Left lung (tissue), 10 donors: ENCODE measurements around the gene STK24. TPM values are rescaled to one million over a fixed set of nuclear protein-coding genes. Genes with fewer than 3 reads are reported as not detected.

ENCODE experiments used
- ATAC-seq: fragments of 200-7000 bp; cut with Tn5 transposase; one replicate; pipeline ENCODE4 v1.9.1; 2020; ENCODE audit warnings: moderate library complexity
- DNase-seq, 4 donors: peaks; one replicate each; pipeline ENCODE4 v3.0.0-alpha.2; 2013 to 2020
- H3K27ac ChIP-seq, 2 donors: fragments of 200-600 bp; sonication (generic) in 1 of 2; one replicate each; pipeline versions ENCODE4 v1.5.0 to v1.8.0; 2020 to 2021
- H3K27me3 ChIP-seq, 2 donors: fragments of 200-600 bp; sonication (generic) in 1 of 2; one replicate each; pipeline versions ENCODE4 v1.5.0 to v1.8.0; 2020 to 2021
- H3K36me3 ChIP-seq, 2 donors: fragments of 200-600 bp; sonication (generic) in 1 of 2; one replicate each; pipeline versions ENCODE4 v1.5.0 to v1.8.0; 2020 to 2021
- H3K4me1 ChIP-seq, 2 donors: fragments of 200-600 bp; one replicate each; pipeline ENCODE4 v1.8.0; 2021
- H3K4me3 ChIP-seq, 2 donors: fragments of 200-600 bp; sonication (generic) in 1 of 2; one replicate each; pipeline versions ENCODE4 v1.5.0 to v1.8.0; 2020 to 2021; ENCODE audit warnings: mild to moderate bottlenecking in 1 of 2
- H3K9me3 ChIP-seq, 2 donors: fragments of 200-600 bp; sonication (generic) in 1 of 2; one replicate each; pipeline versions ENCODE4 v1.5.0 to v1.8.0; 2020 to 2021
- intact Hi-C, 2 donors: fragments of 100-400 bp; cut with DNase I; formaldehyde crosslinking; loops; one replicate each; pipeline versions ENCODE4 v1.11.2 to v1.14.2; 2022
- polyA plus RNA-seq, 6 donors: library from polyadenylated mRNA; unstranded; fragments of 120-200 nt; gene quantifications; one replicate each; pipeline ENCODE4 v1.2.1, GENCODE V29; 2013; ENCODE audit not compliant: insufficient read length in 6 of 6
- total RNA-seq, 2 donors: library from RNA; stranded (reverse); fragmentation: NEBNext Ultra II Directional; extraction: Animal tissue kit (Norgen Biotek cat#: 25700); gene quantifications; one replicate each; pipeline ENCODE4 v1.2.1, GENCODE V29; 2021
- TF ChIP-seq, protein P1 (sequence below), 2 donors: fragments of 200-600 bp; sonication (generic) in 1 of 2; IDR thresholded peaks; one replicate each; pipeline versions ENCODE4 v1.5.0 to v1.8.0; 2021; ENCODE audit warnings: antibody characterized with exemption in 2 of 2
- donor health status: DM: no; HTN: yes; CAD: no.
- donor health status: DM: no; HTN: no; CAD: no.

STK24 gene
- total and polyA plus RNA-seq, 8 donors, result 65.6 to 84.0 (median 75.0) TPM

DNA sequence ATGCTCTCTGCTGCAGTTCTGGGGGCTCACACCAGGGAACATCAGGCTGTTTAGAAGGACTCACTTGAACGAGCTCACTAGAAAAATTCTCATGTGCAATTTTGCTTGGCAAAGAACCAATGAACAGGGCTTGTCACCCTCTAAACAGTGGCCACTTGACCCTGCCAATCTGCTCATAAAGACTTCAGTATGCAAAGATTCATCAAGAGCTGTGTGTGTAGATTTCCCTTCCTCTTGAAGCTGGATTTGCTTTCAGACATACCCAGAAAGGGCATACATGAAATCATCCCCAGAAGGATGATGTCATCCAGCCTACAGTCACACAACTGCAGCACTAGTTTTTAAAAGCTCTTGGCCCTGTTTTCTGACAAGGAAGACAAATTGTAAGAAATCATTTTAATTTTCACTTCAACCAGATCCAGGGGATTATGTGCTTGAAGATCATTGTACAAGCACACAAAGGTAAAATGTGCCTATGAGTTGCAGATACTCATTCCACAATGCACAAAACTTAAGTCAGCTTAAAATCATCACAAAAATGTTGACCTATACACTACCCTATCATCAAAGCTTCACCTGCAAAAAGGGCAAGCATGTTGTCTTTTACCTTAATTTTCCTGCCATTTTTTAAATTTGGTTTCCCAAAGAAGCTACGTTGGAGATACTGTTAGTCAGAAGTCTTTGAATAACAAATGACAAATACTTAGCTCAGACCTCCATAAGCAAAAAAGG is 5.2 kb upstream of the STK24 start:
- no peaks in the 10 kb centered on the region for H3K9me3 ChIP-seq
- H3K27ac ChIP-seq, result no peak overlapping the region
- no peak overlapping the region for H3K4me3 ChIP-seq
- DNase-seq, result peak in 1 of 4 donors; percentile 48
- no peaks in the 10 kb centered on the region for H3K36me3 ChIP-seq
- TF ChIP-seq, protein P1, sequence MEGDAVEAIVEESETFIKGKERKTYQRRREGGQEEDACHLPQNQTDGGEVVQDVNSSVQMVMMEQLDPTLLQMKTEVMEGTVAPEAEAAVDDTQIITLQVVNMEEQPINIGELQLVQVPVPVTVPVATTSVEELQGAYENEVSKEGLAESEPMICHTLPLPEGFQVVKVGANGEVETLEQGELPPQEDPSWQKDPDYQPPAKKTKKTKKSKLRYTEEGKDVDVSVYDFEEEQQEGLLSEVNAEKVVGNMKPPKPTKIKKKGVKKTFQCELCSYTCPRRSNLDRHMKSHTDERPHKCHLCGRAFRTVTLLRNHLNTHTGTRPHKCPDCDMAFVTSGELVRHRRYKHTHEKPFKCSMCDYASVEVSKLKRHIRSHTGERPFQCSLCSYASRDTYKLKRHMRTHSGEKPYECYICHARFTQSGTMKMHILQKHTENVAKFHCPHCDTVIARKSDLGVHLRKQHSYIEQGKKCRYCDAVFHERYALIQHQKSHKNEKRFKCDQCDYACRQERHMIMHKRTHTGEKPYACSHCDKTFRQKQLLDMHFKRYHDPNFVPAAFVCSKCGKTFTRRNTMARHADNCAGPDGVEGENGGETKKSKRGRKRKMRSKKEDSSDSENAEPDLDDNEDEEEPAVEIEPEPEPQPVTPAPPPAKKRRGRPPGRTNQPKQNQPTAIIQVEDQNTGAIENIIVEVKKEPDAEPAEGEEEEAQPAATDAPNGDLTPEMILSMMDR (IDR thresholded peaks at IDR 0.05), result no peak
- no peaks in the 10 kb centered on the region for H3K27me3 ChIP-seq
- peaks cover 9 to 19% of the 10 kb centered on the region in 2 donors for H3K4me1 ChIP-seq
- peak; percentile 55 for ATAC-seq
- intact Hi-C loops, result no loop called here

- no peaks in the 10 kb centered on the region for H3K27me3 ChIP-seq
- DNase-seq, result no peak
- H3K27ac ChIP-seq, result no peak overlapping the region
- no peaks in the 10 kb centered on the region for H3K9me3 ChIP-seq
- intact Hi-C loops, result no loop called here
- no peak for ATAC-seq
- peaks cover 9 to 19% of the 10 kb centered on the region in 2 donors for H3K4me1 ChIP-seq
- no peaks in the 10 kb centered on the region for H3K36me3 ChIP-seq
- no peak overlapping the region for H3K4me3 ChIP-seq
- TF ChIP-seq, protein P1 (IDR thresholded peaks at IDR 0.05), result no peak
These were observed 4.5 kb upstream of the STK24 start for GRCh38 chr13:98581381-98581780.

- intact Hi-C loops, result no loop called here
- H3K4me3 ChIP-seq, result no peak overlapping the region
- no peaks in the 10 kb centered on the region for H3K9me3 ChIP-seq
- H3K27me3 ChIP-seq, result no peaks in the 10 kb centered on the region
- H3K36me3 ChIP-seq, result no peaks in the 10 kb centered on the region
- no peak overlapping the region for H3K27ac ChIP-seq
- peaks cover 9 to 21% of the 10 kb centered on the region in 2 donors for H3K4me1 ChIP-seq
- TF ChIP-seq, protein P1 (IDR thresholded peaks at IDR 0.05), result no peak
- ATAC-seq, result no peak
- DNase-seq, result no peak
These were observed 3.5 kb upstream of the STK24 start for GRCh38 chr13:98580420-98580819.

- Histone ChIP-seq H3K4me1 (peaks cover 18 to 47% of the 10 kb centered on the region in 2 donors), H3K9me3 (no peaks in the 10 kb centered on the region), H3K4me3 (peak overlapping the region; percentile 35 to 47), H3K36me3 (no peaks in the 10 kb centered on the region), H3K27me3 (no peaks in the 10 kb centered on the region), H3K27ac (peak overlapping the region; percentile 86 to 95)
- ATAC-seq, result peak; percentile 6
- TF ChIP-seq, protein P1 (IDR thresholded peaks at IDR 0.05), result no peak
- intact Hi-C loops, result loop anchor here in 1 of 2 donors (10.0 kb wide), 1 partner anchor 103 kb away; no protein-coding TSS in a partner anchor
- DNase-seq, result no peak
These were observed 954 bp upstream of the STK24 start for GRCh38 chr13:98577836-98578285.

- ATAC-seq, result peak; percentile 69
- TF ChIP-seq, protein P1 (IDR thresholded peaks at IDR 0.05), result no peak
These were observed 534 bp downstream of the STK24 start for GRCh38 chr13:98576200-98576945.

More at GRCh38 chr13:98576200-98576945, 534 bp downstream of the STK24 start:
- H3K4me3 ChIP-seq, result peak overlapping the region; percentile 89 to 90
- DNase-seq, result peak; percentile 44 to 90 (median 56)
- H3K27me3 ChIP-seq, result no peaks in the 10 kb centered on the region
- H3K36me3 ChIP-seq, result no peaks in the 10 kb centered on the region
- H3K27ac ChIP-seq, result peak overlapping the region; percentile 91 to 92
- intact Hi-C loops, result loop anchor here in 1 of 2 donors (10.0 kb wide), 1 partner anchor 102 kb away; no protein-coding TSS in a partner anchor
- peaks cover 29 to 56% of the 10 kb centered on the region in 2 donors for H3K4me1 ChIP-seq
- no peaks in the 10 kb centered on the region for H3K9me3 ChIP-seq
